GM18870 (cell line): ENCODE measurements around the gene SRM.
"Not testable (repeated sequence)": the region's sequence is repeated elsewhere in the genome, so short reads cannot be mapped to it uniquely, and the experiment has no call there.

ENCODE experiments used
- ATAC-seq: cut with Tn5 transposase; IDR thresholded peaks from one replicate; pipeline ENCODE4 v1.9.1; 2021; ENCODE audit warnings: moderate library complexity; ENCODE audit not compliant: unreplicated experiment

The SRM gene

DNA sequence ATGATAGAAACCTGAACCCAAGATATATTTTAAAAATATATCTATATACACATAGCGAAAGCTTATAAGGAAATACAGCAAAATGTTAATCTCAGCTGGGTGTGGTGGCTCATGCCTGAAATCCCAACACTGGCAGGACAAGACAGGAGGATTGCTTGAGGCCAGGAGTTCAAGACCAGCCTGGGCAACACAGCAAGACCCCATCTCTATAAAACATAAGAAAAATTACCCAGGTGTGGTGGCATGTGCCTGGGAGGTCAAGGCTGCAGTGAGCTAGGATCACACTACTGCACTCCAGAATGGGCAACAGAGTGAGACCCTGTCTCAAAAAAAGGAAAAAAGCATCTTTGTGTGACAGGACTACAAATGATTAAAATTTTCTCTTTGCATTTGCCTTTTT lies 6.0 kb upstream of the SRM start:
- ATAC-seq = no peak

DNA sequence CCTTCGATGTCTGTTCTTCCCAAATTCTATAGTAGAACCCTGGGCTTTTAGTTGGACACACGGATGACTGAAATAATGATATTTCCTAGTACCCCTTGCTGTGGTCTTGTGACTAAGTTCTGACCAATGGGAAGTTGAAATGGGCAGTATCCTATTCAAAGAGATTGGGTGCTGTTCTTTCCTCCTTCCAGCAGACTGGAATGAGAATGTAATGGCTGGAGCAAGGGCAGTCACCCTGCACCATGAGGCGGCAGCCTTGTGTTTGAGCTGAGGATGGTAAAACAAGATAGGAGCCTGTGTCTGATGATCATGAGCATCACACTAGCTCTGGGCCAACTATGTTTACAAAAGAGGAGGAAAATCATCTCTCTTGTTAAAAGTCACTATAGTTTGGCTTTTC lies 5.1 kb upstream of the SRM start:
- ATAC-seq = no peak

DNA sequence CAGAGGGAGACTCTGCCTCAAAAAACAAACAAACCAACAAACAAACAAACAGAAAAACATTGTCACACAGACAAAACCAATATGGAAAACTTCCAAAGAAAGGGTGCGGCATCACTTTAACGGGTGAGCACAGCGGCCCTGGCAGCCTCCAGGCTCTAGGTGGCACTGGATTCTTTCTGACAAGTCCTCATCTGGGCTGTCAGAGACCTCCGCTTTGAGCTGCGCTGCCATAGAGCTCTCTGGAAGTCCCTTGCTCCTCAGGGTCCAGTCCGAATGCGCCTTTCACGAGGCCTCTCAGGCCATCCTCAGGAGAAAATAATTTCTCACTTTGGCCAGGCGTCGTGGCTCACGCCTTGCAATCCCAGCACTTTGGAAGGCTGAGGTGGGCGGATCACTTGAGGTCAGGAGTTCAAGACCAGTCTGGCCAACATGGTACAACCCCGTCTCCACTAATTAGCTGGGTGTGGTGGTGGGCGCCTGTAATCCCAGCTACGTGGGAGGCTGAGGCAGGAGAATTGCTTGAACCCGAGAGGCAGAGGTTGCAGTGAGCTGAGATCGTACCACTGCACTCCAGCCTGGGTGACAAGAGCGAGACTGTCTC lies 4.2 kb upstream of the SRM start:
- not testable (repeated sequence) for ATAC-seq

DNA sequence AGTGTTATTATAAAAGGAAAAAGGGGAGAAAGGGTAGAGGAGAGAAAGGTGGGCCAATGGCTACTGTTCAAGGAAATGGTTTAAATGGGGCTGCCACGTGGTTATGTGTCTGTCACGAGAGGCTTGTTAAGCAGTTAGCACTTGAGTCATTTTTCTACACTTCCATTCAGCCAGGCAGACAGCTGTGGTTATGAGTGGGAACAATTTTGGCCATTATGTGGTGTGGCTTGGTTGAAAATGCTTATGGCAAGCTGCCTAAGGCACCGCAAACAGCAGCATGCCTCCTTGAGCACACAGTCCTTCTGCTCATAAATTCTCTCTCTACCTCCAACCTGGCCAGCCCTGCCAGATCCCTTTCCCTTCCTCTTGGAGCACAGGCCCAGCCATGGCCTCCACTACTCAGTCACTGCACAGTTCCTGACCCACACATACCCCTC lies 3.2 kb upstream of the SRM start:
- ATAC-seq = peak; percentile 62

DNA sequence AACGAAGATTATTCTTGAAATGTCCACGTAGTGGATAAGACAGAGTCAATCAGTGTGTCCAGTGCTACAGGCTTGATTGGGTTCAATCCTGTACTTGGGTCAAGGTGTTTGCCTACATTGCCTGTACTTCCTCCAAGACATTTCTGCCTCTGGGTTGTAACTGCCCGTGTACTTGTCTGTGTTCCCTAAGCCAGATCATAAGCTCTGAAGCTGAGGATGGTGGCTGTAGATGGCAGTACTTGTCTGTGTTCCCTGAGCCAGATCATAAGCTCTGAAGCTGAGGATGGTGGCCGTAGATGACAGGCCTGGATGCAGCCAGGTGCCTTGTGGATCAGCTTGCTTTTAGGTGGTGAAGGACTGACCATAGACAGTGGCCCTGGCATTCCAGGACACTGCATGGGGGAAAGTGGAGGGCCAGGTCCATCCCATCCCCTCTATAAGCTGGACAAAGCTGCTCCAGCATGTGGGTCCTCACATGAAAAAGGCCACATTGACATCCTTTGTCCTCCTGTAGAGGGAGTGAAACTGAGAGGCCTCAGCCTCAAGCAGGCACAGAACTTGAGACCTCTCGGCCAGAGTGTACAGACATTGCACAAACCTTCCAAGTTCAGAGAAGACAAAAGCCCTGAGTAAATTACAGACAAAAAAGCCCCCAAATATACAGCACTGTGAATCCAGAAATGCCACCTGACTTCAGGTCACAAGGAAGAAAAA lies 2.0 kb upstream of the SRM start:
- no peak for ATAC-seq

DNA sequence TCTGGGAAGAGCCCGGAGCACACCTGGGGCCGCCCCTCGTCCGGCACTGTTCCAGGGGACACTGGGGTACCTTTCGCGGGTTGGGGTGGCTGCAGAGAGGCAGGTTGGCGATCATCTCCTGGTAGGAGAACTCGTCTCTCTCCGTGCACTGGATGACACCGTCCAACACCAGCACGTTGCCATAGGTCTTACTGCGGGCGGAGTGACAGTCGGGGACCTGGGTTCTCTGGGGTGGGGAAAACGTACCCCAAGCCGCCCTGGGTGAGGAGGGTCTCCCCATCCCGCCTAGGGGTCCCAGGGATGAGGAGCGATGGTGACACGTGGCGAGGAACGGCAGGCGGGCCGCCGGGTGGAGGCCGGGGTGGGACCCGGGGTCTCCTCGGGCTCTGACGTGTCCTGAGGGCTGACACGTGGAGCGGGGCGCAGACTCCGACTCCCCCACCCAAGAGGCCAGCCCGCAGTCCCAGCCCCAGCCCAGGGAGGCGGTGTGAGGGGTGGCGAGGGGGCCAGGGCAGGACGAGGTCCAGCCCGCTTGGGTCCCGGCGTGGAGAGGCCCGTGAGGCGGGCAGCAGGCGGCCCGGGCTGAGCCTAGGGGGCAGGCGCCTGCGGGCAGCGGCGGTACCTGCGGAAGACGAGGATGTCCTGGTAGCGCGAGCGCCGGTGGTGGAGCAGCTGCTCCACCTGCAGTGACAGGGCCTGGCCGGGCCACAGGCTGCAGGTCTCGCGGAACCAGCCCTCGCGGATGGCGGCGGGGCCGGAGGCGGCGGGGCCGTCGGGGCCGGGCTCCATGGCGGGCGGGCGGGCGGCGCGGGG lies 457 bp downstream of the SRM start:
- ATAC-seq = no peak

DNA sequence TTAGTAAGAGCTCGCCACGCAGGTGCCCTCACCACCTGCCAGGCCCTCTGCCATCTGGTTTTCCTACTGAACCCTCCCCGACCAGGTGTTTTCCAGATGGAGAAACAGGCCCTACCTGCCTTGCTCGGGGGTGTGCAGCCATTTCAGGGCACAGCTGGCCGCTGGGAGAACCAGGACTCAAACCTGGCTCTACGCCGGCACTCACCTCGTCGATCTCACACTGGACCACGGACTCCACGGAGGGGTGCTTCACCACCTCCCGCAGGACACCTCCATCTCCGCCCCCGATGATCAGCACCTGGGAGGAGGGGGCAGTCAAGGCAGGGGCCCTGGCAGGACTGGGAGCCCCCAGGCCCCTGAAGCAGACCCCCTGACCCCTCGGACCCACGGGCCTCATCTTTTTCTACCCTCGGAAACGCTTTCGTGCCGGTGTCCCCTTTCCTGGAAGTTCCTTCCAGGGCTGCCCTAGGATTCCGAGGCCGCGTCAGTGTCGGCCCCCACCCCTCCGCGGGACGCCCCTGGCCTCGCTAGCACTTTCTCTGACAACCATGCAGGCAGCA lies 1.1 kb downstream of the SRM start:
- ATAC-seq = no peak

DNA sequence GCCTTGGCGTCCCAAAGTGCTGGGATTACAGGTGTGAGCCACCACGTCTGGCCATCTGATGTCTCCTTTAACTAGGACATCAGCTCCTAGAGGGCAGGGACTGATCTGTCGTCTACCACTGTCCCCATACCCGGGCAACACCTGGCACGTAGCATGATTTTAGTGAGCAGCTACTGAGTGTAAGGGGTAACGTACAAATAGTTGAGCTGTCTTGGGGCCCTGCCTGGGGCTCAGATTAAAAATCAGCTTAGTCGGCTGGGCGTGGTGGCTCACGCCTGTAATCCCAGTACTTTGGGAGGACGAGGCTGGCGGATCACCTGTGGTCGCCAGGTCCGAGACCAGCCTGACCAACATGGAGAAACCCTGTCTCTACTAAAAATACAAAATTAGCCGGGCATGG lies 1.8 kb downstream of the SRM start:
- ATAC-seq = no peak

DNA sequence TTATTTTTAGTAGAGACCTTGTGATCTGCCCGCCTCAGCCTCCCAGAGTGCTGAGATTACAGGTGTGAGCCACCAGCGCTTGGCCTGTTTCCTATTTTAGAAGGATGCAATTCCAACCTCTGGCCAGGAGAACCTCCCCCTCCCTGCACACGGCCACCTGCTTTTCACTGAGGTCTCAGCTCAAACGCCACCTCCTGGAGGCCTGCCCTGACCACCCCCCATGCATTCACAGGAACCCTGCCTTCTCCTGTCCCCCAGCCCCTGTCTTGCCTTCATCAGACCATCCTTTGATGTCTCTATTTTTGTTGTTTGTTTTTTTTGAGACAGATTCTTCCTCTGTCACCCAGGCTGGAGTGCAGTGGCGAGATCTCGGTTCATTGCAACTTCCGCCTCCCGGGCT lies 2.3 kb downstream of the SRM start:
- no peak for ATAC-seq

DNA sequence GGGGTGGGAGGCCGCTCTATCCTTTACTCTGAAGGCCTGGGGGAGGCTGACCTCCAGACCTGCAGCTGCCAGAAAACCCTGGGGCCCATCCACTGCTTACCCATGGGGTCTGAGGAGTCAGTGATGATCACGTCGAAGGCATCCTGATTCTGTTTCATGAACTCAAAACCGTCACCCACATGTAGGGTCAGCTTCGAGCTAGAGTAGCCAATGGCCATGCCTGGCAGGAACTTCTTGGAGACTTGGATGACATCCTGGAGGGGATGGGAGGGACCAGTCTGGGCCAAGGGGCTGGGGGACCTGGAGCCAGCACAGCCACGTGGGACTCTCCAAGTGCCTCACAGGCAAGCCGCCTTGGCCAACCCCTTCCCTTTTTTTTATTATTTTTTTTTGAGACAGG lies 3.3 kb downstream of the SRM start:
- ATAC-seq = no peak

DNA sequence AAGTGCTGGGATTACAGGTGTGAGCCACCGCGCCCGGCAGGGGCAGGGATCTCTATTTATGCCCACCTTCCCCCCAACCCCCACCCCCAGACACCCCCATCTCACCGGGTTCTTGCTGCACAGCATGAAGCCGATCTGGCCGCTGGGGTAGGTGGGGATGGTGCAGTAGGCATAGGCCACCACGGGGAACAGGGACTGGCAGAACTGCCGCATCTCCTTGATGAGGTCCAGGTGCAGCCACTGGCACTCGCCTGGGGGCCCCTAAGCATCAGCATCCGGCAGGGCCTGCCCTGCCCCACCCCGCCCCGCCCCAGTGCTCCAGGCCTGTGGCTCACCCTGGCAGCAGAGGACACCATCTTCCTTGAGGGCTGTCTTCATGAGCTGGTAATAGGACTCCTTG lies 4.1 kb downstream of the SRM start:
- ATAC-seq = no peak

DNA sequence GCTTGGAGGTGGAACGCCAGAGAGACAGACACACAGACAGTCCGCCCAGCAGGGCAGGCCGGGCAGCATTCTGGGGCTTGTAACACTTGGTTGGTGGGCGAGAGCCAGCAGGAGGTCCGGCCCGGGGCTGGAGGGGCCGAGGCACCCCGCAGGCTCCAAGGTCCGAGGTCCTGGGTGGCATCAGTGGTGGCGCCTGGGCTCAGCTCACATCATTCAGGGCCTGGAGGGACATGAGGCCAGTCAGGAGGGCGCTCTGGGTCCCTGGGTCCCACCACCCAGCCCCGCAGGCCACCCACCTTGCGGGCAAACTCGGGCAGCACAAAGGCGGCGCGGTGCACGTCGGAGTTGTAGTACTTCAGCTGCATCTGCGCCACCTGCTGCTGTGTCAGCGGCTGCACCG lies 5.2 kb downstream of the SRM start:
- no peak for ATAC-seq

DNA sequence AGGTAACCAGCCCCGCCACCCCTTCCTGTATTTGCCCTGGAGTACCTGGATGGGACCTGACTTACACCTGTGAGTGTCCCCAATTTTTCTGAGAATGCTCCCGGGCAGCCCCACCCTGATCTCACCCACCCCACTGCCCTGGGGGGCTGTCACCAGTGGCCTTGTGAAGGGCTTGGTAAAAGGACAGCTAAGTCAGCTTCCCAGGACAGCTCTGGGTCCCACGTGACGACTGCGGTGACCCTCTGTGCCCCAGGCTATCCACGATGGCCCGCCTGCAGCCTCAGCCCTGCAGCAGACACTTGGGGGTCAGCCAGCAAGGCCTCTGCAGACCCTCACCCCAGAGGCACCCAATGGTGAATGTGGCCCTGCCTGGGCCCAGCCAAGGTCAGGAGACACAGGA lies 5.6 kb downstream of the SRM start:
- no peak for ATAC-seq

DNA sequence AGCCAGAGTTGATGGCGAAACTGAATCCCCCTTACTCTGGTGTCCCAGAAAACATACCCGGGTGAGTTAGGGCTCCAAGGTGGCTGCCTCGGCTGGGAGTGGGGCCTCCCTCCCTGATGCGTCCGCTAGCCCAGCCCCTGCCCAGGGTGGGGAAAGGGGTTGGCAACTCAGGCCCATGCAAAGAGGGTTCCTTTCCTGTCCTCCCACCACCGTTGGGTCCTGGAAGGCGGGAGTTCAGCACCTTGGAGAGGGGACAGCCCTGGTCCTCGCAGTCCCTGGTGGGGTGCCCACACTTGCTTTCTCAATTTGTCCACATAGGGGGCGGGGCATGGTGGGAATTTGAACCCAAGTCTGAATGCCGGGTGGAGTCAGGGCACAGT lies 6.1 kb downstream of the SRM start:
- ATAC-seq = no peak

DNA sequence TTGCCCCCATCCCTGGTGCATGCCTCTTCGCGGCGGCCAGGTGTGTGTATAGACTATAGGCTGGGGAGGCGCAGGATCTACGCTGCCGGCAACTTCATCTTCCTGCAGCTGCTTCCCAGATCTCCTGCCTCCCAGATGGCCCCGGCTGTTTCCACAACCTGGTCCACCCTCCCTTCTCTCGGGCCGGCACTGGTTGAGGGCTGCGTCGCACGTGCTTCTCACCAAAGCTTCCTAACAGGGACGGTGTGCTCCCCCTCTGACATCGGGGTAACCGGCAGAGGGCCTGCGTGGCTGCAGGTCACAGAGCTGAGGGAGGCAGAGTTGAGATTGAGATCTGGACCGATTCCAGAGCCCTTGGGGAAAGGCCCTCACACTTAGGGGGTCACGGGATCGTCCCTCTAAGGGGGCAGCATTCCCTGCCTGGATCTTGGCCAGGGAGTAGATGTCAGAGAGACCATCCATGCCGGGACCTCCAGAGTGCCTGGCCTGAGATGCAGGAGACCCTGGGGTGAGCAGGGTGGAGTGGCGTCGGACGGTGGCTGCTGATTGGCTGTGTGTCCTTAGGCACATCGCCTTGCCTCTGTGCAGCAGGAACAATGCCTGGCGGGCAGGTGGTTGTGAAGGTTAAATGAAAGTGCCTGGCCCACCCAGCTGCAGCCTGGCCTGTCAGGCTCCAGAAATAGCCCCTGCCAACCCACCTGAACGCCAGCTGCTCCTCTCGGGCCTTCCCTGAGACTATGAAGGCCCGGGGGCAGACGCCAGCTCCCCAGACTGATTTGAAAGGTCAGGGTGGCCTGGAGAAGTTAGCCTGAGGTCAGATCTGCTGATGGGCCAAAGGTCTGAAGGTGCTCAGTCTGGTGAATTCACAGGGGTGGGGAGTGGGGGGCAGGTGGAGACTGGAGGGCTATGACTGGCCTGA lies 6.7 kb downstream of the SRM start:
- no peak for ATAC-seq

DNA sequence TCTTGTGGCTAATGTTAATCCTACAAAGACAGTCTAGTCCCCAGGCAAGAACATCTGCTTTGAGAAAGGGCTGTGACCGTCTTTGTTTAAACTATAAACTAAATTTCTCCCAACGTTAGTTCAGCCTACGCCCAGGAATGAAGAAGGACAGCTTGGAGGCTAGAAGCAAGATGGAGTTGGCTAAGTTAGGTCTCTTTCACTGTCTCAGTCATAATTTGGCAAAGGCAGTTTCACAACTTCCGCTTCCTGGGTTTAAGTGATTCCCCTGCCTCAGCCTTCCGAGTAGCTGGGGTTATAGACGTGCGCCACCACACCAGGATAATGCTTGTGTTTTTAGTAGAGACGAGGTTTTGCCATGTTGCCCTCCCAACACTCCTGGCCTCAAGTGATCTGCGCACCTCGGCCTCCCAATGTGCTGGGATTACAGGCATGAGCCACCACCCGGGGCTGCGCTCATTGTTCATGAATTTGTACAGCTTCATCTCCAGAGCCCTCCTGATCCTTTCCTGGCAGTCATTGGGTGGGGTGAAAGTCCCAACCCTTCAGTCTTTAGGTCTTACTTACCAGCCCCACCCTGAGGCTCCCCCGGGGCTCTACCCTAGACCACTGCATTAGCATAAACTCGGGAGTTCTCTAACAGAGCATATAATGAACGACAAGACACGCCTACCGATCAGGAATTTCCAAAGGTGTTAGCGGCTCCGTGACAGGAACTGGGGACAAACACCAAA lies 7.9 kb downstream of the SRM start:
- no peak for ATAC-seq

DNA sequence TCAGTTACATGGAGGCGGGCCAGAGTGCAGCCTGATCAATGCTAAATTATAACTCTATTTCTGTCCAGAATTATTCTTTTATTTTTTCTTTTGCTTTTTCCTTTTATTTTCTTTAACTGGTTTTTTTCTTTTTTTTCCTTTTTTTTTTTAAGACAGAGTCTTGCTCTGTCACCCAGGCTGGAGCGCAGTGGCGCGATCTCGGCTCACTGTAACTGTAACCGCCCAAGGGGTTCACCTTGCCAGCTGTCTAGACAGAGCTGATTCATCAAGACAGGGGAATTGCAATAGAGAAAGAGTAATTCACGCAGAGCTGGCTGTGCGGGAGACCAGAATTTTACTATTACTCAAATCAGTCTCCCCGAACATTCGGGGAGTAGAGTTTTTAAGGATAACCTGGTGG lies 8.7 kb downstream of the SRM start:
- not testable (repeated sequence) for ATAC-seq

DNA sequence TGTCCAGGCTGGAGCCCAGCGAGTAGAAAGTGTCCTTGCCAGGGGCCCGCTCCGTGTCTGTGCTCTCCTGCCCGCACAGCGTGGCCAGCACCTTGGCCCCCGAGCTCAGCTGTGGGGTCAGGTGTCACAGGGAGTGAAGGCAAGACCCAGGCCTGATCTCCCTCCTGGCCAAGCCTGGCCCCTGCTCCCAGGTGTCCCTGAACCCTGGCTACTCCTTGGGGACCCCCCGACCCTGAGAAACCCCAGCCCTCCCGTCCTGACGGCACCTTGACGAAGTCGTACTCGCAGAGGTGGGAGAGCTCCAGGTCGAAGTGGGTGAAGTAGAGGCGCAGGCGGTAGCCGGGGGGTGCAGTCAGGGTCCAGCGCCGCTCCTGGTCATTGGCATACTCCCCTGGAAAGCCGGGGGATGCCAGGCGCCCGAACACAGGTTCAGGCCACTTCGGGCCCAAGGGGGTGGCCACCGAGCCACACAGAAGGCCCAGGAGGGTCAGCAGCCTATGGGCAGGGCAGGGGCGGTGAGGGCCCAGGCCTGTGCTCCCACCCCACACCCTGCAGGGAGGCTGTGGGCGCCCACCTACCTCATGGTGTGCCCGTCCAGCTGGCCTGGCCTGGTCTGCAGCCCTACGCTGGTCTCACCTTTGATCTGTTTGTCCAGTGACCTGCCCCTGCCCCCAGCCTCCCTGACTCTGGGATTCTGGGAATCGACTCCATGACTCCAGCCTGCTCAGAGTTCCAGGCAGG lies 13.0 kb downstream of the SRM start, which contains the start of gene MASP2:
Gene MASP2 (minus strand): TSS at position 615 of the 741 bp plus-strand sequence. CDS start 32 bp downstream, at position 583.
- no peak for ATAC-seq

DNA sequence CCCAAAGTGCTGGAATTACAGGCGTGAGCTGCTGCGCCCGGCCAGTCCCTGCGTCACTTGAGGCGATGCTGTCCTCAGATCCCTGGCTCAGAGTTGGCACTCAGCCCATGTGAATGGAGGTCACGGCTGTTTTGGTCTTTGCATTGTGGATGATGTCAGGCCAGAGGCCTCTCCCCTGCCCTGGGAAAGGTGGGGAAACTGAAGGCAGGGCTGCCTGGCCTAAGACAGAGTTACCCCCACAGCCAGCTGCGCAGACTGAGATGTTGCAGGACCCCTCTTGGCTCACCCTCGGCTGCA lies 13.6 kb downstream of the SRM start:
- no peak for ATAC-seq
